Activated CD8-positive, alpha-beta memory T cell treated with anti-CD3 and anti-CD28 coated beads for 36 hours (primary cell): ENCODE data around the gene EGFL8. TPM values are rescaled to one million over a fixed set of nuclear protein-coding genes. Genes with fewer than 3 reads are reported as not detected.
"Not testable (repeated sequence)": the region's sequence is repeated elsewhere in the genome, so short reads cannot be mapped to it uniquely, and the experiment has no call there.

Source experiments
- CTCF ChIA-PET: fragments of 350-600 bp; sonication (Branson Sonifier 250); formaldehyde crosslinking; loops from one replicate; lab custom pipeline; 2021; ENCODE audit warnings: antibody characterized with exemption; lab: Charles Lee
- POLR2A ChIA-PET: fragments of 350-600 bp; sonication (Branson Sonifier 250); formaldehyde crosslinking; loops from one replicate; lab custom pipeline; 2021; ENCODE audit warnings: antibody characterized with exemption; lab: Charles Lee
- total RNA-seq, 2 experiments: library from RNA; stranded (reverse); gene quantifications; one replicate each; pipeline ENCODE4 v1.2.3, GENCODE V29; 2021

Gene EGFL8
- total RNA-seq, 2 experiments from 2014 or later = 11.9 to 12.3 TPM

DNA sequence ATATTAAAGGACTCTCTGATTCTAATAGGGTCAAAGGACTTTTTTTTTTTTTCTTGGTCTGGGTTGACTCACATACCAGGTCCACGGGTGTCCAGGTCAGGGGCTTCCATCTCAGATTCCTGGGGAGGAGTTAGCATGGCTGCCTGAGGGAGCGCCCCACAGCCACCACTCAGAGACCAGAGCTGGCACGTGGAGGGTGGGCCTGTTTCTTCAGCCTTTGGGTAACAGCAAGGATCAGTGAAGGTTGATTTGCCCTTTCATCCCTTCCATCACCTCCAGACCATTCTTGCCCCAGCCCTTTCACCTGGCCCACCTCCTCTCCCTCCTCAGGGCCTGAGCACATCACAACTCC, 33.9 kb downstream of the EGFL8 start:
- ChIA-PET POLR2A (interaction anchor here (0.7 kb wide), 1 partner anchor 1073 kb away, joined by 7 read pairs; the partner anchor contains the start of genes RPS18 and VPS52), CTCF (no interaction called here)

DNA sequence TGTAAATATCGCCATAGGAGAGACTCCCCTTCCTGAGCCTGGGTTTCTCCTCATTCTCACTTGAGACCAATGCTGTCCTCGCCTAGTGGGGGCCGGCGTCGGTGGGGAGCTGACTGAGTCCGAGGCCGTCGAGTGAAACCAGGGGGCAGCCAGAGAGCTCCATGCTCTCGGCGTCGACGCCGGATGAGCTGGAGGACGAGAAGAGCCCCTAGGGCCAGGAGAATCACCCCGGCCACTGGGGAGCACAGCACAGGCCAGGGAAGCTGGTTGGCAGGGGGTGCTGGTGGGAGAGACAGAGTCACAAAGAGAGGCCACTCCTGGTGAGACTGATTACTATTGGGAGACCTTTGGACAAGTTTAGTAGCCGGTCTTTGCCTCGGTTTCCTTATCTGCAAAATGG, 34.5 kb downstream of the EGFL8 start:
- ChIA-PET CTCF (no interaction called here), POLR2A (no interaction called here)

DNA sequence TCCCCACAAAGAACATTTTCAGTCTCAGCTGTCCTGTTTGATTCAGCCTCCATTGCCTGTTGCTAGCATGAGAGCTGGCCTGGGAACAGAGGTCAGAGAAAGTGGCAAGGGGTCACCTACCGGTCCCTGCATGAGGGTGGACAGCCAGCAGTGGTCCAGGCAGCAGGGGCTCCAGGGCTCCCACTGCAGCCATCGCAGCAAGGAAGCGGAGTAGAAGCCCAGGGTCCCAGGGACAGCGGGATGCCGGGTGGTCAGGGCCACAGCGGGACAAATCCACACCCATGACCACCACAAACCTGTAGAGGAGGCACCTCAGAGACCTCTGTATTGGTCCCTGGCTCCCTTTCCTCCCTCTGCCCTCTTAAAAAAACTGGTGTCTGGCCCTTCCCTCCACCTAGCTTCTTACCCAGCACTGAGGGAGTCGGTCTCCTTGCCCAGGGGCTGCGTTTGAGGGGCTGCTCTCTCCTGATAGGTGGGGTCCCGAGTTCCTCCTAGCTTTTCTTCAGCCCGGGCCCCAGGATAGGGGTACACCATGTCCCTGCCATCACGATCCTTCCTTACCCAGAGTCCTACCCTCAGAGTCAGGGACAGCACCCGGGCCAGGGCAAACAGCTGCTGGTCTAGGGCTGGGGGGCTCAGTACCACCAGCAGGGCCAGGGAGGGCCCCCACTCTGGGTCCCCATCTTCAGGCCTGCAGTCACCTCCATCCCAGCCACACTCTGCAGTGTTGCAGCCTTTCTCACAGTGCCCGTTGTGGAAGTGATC, 36.5 kb downstream of the EGFL8 start:
- POLR2A ChIA-PET = no interaction called here
- CTCF ChIA-PET = no interaction called here

DNA sequence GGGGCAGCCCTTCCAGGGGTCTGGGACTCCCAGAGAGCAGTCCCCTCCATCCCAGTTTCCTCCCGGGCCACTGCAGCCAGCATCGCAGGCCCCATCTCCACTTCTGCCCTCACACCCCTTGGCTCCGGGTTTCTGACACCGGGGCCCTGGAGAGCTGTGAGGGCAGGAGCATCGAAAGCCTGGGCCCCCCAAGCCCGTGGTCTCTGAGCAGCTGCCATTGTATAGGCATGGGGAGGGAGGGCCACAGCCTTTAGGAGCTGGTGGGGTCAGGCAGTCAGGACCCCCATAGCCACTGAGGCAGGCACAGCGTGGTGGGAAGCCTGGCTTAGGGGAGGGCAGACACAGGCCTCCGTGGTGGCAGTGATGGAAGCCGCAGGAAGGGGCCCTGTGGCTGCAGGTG, 37.8 kb downstream of the EGFL8 start:
- CTCF ChIA-PET = no interaction called here
- POLR2A ChIA-PET = no interaction called here

DNA sequence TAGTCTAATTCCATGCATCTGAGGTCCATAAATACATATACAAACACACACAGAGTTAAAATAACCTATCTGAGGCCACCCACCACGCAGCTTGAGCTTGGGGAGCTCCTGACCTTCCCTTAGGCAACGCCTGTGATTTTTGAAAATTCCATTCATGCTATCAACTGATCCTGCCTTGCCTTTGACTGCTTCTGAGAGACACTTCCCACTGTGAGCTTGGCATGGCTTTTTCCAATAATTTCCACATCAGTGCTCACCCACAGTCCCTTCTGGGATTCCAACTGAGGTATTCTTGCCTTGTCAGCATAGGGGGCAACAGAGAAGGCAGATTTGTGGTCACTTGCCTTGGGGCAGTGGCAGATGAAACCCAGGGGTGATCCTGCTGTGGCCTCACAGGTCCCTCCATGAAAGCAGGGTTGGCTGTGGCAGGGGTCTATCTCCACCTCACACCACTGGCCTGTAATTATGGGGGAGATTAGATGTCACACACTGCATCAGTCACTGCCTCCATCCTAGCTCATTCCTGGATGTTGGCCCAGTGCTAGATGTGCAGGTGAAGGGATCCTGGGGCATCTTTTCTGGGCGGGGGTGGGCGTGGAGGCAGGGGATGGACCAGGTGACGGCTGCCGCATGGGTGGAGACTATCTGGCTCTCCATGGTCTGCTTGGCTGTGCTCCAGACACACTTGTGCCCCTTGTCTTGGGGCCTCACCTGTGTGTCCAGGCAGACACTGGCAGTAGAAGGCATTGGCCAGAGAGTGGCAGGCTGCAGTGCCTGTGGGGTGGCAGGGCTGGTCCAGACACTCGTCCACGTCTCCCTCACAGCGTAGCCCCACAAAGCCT, 39.3 kb downstream of the EGFL8 start:
- POLR2A ChIA-PET = no interaction called here
- CTCF ChIA-PET = interaction anchor here (0.7 kb wide), 1 partner anchor 22 kb away, joined by 4 read pairs; no protein-coding TSS in a partner anchor

DNA sequence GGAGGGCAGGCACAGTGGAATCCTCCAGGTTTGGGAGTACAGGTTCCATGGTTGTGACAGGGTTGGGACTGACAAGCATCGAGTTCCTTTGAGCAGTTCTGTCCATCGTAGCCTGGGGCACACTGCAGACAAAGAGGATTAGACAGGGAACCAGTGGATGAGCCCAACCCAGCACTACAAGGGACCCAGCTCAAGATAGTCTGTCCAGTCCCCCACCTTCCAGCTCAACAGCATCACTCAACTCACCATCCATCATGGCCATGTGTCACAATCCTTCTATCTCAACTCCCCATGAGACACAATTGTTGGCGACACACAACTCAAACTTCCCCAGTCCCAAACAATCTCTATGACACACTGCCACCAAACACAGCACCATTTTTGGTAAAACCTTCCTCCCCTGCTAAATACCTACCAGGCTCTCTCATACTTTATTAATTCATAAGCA, 39.9 kb downstream of the EGFL8 start:
- ChIA-PET CTCF (no interaction called here), POLR2A (no interaction called here)

DNA sequence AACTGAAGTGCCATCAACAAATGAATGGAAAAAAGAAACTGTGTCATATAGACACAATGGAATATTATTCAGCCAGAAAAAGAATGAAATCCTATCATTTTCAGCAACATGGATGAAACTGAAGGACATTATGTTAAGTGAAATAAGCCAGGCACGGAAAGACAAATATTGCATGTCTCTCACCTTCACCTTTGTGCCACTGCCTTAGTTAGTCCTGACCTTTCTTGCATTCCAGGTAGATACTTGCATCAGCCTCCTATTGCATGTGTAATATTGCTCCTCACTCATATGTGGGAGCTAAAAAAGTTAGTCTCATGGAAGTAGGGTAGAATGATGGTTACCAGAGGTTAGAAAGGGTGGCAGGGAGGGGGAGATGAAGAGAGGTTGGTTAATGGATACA, 44.6 kb downstream of the EGFL8 start:
- CTCF ChIA-PET = no interaction called here
- POLR2A ChIA-PET = no interaction called here

DNA sequence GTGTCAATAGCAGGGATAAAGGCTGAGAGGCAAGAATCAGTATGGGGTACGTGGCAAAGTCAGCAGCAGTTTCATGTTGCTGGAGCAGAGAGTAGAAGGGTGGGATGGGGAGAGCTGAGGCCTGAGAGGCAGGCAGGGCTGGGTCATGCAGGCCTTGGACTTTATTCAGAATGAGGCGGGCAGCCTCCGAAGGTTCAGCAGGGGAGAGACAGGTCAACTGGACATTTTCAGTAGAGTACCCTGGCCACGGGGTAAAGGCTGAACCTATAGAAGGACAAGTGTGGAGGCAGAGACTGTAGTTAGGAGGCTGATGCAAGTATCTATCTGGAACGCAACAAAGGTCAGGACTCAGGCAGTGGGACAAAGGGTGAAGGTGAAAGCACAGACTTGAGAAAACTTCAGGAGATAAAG, 45.8 kb downstream of the EGFL8 start:
- ChIA-PET POLR2A (no interaction called here), CTCF (no interaction called here)

DNA sequence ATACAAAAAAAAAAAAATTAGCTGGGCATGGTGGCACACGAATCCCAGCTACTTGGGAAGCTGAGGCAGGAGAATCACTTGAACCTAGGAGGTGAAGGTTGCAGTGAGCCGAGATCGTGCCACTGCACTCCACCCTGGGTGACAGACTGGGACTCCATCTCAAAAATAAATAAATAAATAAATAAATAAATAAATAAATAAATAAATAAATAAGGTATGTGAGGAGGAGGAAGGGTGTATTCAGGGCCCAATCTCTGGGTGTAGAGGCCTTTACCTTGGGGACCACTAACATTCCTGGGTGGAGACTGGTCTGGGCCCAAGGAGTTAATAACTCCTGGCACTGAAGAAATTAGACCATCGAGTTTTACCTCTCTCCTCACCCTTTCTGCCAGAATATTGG, 47.0 kb downstream of the EGFL8 start:
- CTCF ChIA-PET, POLR2A ChIA-PET: not testable (repeated sequence)

DNA sequence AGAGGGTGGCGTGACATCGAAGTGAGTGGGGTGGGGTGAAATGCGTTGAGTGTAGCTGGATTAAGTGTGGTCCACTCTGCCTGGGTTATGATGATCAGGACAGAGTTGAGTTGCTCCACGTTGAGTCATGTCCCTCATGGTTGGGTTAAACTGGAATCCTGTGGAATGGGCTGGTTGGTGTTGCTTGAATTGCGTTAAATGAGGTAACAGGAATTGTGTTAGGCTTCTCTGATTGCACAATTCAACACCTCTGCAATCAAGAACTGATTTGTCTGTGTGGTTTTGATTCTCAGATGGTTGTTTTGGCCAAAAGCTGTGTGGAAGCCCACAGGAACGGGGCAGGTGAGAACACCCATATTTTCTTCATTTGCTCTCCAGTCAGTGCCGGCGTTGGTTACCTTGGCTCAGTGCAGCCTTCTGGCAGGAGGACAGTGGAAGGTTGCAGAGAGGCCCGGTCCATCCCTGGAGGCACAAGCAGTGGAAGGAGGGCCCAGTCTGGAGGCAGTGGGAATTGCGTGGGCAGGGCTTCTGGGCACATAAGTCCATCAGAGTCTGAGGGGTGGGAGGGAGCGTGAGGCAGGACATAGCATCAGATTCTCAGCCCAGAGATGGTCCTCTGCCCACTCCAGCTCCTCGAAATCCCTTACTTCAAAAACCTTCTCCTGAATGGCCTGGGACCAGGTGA, 47.8 kb downstream of the EGFL8 start:
- POLR2A ChIA-PET = no interaction called here
- CTCF ChIA-PET = no interaction called here

DNA sequence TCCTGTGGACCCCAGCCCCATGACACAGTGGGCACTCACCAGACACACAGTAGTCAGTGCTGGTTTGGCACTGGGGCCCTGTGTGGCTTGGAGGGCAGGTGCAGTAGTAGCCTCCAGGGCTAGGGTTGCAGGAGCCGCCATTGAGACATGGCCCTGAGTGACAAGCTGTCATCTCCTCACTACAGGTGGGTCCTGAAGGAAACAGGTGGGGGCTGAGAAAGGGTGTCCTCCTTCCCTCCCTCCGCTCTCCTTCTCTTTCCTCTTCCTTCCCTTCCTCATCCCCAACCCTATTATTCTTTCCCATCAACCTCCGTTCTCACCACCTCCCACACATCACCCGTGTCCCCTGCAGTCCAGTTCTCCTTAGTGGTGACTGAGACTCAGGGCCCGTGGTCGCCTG, 49.3 kb downstream of the EGFL8 start:
- CTCF ChIA-PET = interaction anchor here (0.7 kb wide), 1 partner anchor 553 kb away, joined by 3 read pairs; no protein-coding TSS in a partner anchor
- POLR2A ChIA-PET = no interaction called here

DNA sequence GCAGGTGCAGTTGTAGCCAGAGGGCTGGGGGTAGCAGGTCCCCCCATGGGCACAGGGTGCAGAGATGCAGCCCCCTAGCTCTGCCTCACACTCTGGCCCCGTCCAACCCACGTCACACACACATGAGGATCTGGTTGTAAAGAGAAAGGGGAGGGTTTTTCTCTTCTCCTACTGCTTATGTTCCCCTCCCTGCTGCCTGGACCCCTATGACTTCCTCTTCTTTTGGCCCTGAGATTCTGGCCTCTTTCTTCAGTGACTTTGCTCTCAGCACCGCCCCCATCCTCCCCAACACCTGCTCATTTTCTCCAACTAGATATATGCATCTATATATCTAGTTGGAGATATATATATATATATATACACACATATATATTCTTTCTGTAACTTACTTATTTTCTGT, 49.7 kb downstream of the EGFL8 start:
- POLR2A ChIA-PET = no interaction called here
- CTCF ChIA-PET = no interaction called here

DNA sequence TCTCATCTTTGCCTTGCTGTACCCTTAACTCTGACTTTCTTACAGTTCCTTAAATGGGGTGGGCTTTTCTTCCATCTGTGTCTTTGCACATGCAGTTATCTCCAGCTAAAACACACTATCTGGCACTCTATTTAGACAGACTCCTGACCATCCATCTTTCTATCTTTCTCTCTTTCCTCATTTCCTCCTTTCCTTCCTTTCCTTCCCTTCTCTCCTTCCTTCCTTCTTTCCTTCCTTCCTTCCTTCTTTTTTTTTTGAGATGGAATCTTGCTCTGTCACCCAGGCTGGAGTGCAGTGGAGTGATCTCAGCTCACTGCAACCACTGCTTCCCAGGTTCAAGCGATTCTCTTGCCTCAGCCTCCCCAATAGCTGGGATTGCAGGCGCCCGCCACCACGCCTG, 51.2 kb downstream of the EGFL8 start:
- POLR2A ChIA-PET = no interaction called here
- CTCF ChIA-PET = no interaction called here

DNA sequence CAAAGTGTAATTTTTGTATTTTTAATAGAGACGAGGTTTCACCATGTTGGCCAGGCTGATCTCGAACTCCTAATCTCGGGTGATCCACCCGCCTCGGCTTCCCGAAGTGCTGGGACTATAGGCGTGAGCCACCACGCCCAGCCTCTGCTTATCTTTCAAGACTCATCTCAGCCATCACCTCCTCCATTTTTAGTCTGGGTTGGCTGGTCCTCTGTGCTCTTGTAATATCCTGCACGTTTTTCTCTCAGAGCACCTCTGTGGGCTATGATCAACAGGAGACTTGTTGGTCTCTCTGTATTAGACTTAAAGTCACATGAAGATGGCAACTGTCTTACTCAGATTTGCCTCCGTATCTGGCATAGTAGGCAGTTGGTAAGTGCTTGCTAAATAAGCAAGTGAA, 51.9 kb downstream of the EGFL8 start:
- CTCF ChIA-PET = no interaction called here
- POLR2A ChIA-PET = no interaction called here

DNA sequence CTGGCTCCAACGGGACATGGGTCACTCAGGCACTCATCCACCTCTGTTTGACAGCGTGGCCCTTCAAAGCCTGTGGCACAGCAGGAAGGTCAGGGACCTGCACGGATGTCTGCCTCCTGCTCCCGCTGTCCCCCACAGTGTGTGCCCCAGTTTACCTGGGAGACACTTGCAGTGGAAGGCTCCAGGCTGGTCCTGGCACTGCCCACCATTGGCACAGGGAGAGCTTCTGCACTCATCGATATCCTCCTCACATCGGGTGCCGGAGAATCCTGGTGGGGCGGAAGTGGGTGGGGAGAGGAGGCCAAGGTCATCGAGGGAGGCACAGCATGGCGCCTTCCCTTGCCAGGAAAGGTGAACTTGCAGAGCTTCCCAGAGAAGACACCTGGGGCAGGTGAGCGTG, 52.6 kb downstream of the EGFL8 start:
- ChIA-PET POLR2A (no interaction called here), CTCF (no interaction called here)

Other genes with a start within 250 kb of the EGFL8 start
- under 1 TPM; 0.59 to 0.82 TPM for gene C2, start 236.9 kb upstream of the EGFL8 start, total RNA-seq
- gene CFB, start 218.5 kb upstream of the EGFL8 start, total RNA-seq = not detected
- gene NELFE, start 205.6 kb upstream of the EGFL8 start, total RNA-seq = 10 to 100 TPM; 80.0 to 85.7 TPM
- gene SKIC2, start 205.4 kb upstream of the EGFL8 start, total RNA-seq = 100 to 1,000 TPM; 106 to 109 TPM
- gene DXO, start 192.5 kb upstream of the EGFL8 start, total RNA-seq = 10 to 100 TPM; 11.8 to 13.7 TPM
- 1 to 10 TPM; 3.0 to 3.7 TPM for gene C4A, start 182.5 kb upstream of the EGFL8 start, total RNA-seq
- 1 to 10 TPM; 2.5 to 3.6 TPM for gene C4B, start 149.8 kb upstream of the EGFL8 start, total RNA-seq
- under 1 TPM; 0.23 to 0.44 TPM for gene CYP21A2, start 126.2 kb upstream of the EGFL8 start, total RNA-seq
- gene TNXB, start 55.3 kb upstream of the EGFL8 start, total RNA-seq = 1 to 10 TPM; 1.1 to 1.3 TPM
- gene ATF6B, start 36.3 kb upstream of the EGFL8 start, total RNA-seq = 10 to 100 TPM; 60.6 to 61.8 TPM
- 1 to 10 TPM; 6.7 to 7.1 TPM for gene FKBPL, start 34.3 kb upstream of the EGFL8 start, total RNA-seq
- under 1 TPM; 0.61 TPM for gene PRRT1, start 12.7 kb upstream of the EGFL8 start, total RNA-seq
- gene PPT2, start 10.5 kb upstream of the EGFL8 start, total RNA-seq = 10 to 100 TPM; 25.2 to 26.2 TPM
- gene AGPAT1, start 11.5 kb downstream of the EGFL8 start, total RNA-seq = 10 to 100 TPM; 41.0 to 43.5 TPM
- gene RNF5, start 13.8 kb downstream of the EGFL8 start, total RNA-seq = 10 to 100 TPM; 58.4 to 58.9 TPM
- 10 to 100 TPM; 10.5 to 15.2 TPM for gene AGER, start 19.7 kb downstream of the EGFL8 start, total RNA-seq
- 10 to 100 TPM; 53.9 to 59.3 TPM for gene PBX2, start 25.6 kb downstream of the EGFL8 start, total RNA-seq
- 10 to 100 TPM; 69.4 to 73.0 TPM for gene GPSM3, start 28.0 kb downstream of the EGFL8 start, total RNA-seq
- 1 to 10 TPM; 1.4 to 1.5 TPM for gene NOTCH4, start 59.5 kb downstream of the EGFL8 start, total RNA-seq
- not detected for gene TSBP1, start 207.3 kb downstream of the EGFL8 start, total RNA-seq
- gene BTNL2, start 242.6 kb downstream of the EGFL8 start, total RNA-seq = not detected